SKM-1 treated with dmso at 0.1 percent for 144 hours (cell line): ENCODE data around the gene CLPTM1L.
"Not testable (repeated sequence)": the region's sequence is repeated elsewhere in the genome, so short reads cannot be mapped to it uniquely, and the experiment has no call there.

Experiments used
- DNase-seq: peaks from one replicate; lab custom pipeline; 2025; ENCODE audit not compliant: unreplicated experiment; lab: John Stamatoyannopoulos, UW

Gene CLPTM1L

GRCh38 chr5:1294206-1294834, 50.6 kb downstream of the CLPTM1L start:
- DNase-seq = no peak

GRCh38 chr5:1293416-1294205, 51.3 kb downstream of the CLPTM1L start:
- DNase-seq = no peak

- no peak for DNase-seq
Measured at GRCh38 chr5:1292846-1293415, 52.0 kb downstream of the CLPTM1L start.

GRCh38 chr5:1292139-1292538, 52.8 kb downstream of the CLPTM1L start:
- no peak for DNase-seq

- DNase-seq = no peak
Measured at GRCh38 chr5:1291611-1292080, 53.3 kb downstream of the CLPTM1L start.

GRCh38 chr5:1290956-1291355, 53.9 kb downstream of the CLPTM1L start:
- DNase-seq = not testable (repeated sequence)

GRCh38 chr5:1289559-1289958, 55.3 kb downstream of the CLPTM1L start:
- DNase-seq = not testable (repeated sequence)

GRCh38 chr5:1288439-1289335, 56.2 kb downstream of the CLPTM1L start:
- DNase-seq = no peak

- no peak for DNase-seq
Measured at GRCh38 chr5:1285883-1286291, 59.0 kb downstream of the CLPTM1L start.

GRCh38 chr5:1285141-1285540, 59.8 kb downstream of the CLPTM1L start:
- DNase-seq = no peak

- not testable (repeated sequence) for DNase-seq
Measured at GRCh38 chr5:1284336-1284970, 60.4 kb downstream of the CLPTM1L start.

- DNase-seq = not testable (repeated sequence)
Measured at GRCh38 chr5:1283729-1284041, 61.2 kb downstream of the CLPTM1L start.

- not testable (repeated sequence) for DNase-seq
Measured at GRCh38 chr5:1282993-1283728, 61.7 kb downstream of the CLPTM1L start.

GRCh38 chr5:1282131-1282992, 62.5 kb downstream of the CLPTM1L start:
- DNase-seq = no peak

GRCh38 chr5:1281038-1281882, 63.6 kb downstream of the CLPTM1L start:
- DNase-seq = no peak

GRCh38 chr5:1280177-1281037, 64.5 kb downstream of the CLPTM1L start:
- DNase-seq = no peak

- DNase-seq = no peak
Measured at GRCh38 chr5:1279443-1280151, 65.3 kb downstream of the CLPTM1L start.
